ENCODE measurements around the gene AP1G2.

DNA sequence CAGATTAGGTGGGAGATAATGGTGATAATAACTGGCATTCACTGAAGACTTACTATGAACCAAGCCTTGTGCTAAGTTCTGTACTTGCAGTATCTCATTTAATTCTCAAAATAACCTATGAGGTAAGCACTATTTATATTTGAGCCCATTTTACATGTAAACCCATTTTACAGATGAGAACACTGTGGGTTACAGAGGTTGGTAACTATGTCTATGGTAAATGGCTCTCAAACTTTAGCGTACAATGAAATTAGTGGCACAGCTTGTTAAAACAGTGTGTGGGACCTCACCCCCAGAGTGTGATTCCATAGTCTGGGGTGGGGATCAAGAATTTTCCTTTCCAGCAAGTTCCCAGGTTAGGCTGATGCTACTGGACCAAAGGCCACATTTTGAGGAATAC, 33.2 kb upstream of the AP1G2 start:
- TF ChIP-seq, protein P1, sequence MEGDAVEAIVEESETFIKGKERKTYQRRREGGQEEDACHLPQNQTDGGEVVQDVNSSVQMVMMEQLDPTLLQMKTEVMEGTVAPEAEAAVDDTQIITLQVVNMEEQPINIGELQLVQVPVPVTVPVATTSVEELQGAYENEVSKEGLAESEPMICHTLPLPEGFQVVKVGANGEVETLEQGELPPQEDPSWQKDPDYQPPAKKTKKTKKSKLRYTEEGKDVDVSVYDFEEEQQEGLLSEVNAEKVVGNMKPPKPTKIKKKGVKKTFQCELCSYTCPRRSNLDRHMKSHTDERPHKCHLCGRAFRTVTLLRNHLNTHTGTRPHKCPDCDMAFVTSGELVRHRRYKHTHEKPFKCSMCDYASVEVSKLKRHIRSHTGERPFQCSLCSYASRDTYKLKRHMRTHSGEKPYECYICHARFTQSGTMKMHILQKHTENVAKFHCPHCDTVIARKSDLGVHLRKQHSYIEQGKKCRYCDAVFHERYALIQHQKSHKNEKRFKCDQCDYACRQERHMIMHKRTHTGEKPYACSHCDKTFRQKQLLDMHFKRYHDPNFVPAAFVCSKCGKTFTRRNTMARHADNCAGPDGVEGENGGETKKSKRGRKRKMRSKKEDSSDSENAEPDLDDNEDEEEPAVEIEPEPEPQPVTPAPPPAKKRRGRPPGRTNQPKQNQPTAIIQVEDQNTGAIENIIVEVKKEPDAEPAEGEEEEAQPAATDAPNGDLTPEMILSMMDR (conservative IDR thresholded peaks at IDR 0.05; ENCODE audit: low read depth, low read length), result no peak
- TF ChIP-seq RFX5 (IDR thresholded peaks at IDR 0.05; ENCODE audit: low read depth, low read length) (no peak), POLR2A (IDR thresholded peaks at IDR 0.05; ENCODE audit: low read depth, low read length) (no peak)

Data from IMR-90 (cell line).